Anterior cingulate cortex (tissue), 58 donors: Measurements from ENCODE around the gene NEURL3.
"Not testable (repeated sequence)": the region's sequence is repeated elsewhere in the genome, so short reads cannot be mapped to it uniquely, and the experiment has no call there.

Source experiments
- DNase-seq, 58 donors: peaks; one replicate each; lab custom pipeline; 2025; lab: John Stamatoyannopoulos, UW

NEURL3 gene

DNA sequence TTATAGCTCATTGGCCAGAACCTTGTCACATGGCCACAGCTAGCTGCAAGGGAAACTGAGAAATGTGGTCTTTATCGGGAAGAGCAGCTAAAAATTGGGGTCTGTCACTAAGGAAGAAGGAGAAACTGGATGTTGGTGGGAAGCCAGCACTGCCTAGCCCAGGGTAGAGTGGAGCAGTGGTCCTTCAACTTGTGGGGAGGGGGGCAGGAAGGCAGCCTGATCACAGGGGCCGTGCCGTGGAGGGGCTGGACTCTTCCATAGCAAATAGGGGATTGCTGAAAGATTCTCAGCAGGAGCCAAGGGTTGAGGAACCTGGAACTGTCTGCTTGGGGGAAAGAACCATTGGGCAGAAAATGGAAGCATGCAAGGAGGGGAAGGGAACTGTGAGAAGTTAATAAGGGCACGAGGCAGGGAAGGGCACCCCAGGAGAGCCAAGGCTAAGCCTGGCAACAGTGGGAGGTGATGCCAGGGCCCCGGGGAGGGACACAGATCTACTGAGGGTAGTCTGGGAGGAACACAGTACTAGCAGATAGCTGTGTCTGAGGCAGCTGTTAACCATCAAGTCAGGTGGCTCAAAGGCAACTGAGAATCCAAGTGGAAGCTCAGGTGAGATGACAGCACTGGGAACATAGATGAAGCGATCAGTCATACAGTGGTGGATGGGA, 5.9 kb upstream of the NEURL3 start:
- DNase-seq: no peak

DNA sequence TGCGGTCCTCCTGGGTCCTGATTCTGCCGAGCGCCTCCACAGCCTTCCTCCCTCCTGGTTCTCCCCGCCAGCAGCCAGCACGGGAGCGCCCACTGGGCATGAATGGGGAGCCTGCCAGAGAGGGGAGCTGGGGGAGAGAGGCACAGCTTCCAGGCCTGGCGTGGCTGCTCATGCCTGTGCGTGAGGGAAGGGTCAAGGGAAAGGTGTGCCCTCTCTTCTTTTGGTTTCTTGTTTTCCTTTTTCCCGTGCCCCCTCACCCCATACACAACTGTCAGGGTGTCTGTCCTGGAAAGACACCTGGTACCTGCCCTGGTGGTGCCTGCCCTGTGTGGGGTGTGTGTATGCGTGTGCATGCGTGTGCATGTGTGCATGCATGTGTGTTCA, 4.7 kb upstream of the NEURL3 start:
- DNase-seq: no peak

DNA sequence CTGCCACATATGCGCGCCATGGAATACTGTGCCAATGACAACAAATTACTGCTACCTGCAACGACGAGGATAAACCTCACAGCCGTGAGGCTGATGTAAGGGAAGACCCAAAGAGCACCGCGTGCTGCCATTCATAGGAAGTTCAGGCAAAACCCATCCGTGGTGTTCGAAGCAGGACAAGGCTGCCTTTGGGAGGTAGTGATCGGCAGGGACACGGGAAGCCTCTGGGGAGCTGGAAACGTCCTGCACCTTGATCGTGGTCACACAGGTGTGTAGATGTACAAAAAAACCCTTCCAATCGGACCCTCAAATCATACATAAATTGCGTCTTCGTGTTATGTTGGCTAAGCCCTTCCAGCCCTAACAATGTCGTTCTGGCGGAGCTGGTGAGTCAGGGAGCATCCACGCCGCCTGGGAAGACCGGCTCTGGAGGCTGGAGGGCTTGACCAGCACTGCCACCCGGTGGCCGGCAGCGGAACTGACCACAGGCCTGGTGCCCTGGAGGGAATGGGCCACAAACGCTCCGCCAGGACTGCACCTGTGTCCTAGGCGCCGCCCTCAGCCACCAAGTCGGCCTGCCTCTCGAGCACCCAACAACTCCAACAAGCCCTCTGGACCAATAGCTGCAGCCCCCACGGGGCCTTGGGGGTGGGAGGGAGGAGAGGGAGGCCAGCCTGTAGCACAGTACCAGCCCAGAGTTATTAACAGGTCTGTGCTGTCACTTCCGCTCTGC, 4.1 kb upstream of the NEURL3 start:
- peak in 56 of 58 donors; percentile 33 to 89 (median 72) for DNase-seq

DNA sequence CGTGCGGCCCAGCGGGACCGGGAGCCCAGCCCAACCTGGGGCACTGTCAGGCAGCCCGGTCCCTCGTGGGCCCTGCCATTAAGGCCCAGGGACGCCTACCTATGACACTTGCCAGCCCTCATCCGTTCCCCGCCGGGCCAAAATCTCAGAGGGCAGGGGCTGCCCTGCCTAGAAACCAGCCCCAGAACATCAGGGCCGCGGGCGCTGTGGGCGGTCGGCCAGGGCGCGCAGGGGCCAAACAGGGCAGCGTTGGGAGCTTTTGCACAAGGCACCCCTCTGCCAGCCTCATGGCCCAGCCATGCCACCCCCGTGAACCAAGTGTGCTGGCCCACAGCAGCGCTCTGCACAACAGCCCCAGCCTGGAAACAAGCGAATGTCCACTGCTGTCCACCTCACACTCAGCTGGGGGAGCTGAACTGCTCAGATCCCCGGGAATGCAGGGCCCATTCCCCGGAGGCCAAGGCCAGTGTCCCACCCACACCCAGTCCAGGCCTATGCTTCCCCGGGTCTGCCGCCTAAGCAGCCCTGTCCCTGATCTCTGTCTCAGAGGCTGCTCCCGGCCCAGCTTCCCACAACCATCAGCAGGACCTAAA, 3.5 kb upstream of the NEURL3 start:
- DNase-seq: no peak

DNA sequence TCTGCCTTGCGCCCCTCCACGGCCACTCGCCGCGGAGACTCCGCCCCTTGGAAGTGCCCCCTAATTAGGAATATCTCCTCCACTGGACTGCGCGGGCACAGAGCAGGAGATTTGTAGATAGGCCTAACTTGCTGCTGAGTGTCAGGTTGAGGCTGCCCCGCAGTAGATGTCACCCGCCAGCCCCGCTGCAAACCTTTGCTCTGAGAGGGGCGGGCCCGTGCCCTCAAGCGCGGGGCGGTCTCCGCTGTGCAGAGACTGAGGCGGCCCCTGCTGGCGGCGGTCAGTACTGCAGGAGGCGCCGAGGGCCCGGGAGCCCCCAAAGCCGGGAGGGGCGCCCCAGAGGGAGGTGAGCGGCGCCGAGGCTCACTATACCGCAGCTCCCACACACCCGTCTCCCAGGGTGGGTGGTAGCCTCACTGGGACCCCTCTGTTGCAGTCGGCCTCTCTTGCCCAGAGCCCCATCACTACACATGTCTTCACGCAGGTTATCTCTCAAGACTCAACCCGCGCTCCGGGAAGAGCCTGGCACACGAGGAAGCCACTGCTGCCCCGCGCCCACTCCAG, 2.9 kb upstream of the NEURL3 start:
- DNase-seq: peak in 46 of 58 donors; percentile 8 to 78 (median 44)

DNA sequence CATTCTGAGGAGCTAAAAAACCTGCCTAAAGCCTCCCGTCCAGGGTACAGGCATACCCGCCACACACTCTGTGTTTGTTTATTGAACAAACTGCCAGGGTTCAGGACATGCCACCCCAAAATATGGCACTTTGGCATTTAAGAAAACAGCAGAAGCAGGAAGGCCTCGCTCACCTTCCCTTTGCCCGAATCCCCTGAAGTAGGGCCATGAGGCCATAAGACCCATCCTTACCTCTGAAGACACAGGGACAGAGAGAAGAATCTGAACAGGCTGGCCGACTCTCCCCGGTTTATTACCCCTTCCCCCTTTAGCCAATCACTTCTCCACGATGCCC, 1.7 kb upstream of the NEURL3 start:
- DNase-seq: no peak

DNA sequence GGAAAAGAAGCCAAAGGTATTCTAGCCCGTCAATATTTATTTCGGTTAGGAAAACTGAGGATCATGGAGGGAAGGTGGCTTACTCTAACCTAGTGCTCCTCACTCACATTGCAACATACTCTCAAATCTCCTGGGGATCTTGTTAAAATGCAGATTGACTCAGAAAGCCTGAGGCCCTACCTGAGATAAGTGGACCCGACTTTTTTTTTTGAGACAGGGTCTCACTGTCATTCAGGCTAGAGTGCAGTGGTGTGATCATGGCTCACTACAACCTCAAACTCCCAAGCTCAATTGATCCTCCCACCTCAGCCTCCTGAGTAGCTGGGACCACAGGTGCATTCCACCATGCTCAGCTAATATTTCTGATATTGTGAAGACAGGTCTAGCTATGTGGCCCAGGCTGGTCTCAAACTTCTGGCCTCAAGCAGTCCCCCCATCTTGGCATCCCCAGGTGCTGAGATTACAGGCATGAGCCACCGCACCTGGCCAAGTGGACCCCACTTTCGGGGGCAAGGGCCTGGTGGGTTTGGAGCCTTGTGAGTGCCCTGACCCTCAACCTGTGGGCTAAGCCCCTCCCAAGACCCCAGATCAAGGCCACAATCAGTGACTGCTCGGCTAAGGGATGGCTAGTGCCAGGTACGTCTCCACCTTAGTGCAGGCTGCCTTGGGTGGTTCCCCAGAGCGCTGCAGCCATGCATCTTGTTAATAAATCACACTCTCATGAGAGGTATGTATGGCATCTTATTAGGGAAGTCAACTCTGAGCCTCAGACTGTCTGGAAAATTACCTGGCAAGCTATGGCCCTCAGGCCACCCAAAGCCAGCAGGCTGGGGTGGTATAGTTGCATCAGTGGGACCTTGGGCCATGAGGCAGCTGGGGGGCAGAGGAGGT, 1.1 kb upstream of the NEURL3 start:
- DNase-seq: no peak

DNA sequence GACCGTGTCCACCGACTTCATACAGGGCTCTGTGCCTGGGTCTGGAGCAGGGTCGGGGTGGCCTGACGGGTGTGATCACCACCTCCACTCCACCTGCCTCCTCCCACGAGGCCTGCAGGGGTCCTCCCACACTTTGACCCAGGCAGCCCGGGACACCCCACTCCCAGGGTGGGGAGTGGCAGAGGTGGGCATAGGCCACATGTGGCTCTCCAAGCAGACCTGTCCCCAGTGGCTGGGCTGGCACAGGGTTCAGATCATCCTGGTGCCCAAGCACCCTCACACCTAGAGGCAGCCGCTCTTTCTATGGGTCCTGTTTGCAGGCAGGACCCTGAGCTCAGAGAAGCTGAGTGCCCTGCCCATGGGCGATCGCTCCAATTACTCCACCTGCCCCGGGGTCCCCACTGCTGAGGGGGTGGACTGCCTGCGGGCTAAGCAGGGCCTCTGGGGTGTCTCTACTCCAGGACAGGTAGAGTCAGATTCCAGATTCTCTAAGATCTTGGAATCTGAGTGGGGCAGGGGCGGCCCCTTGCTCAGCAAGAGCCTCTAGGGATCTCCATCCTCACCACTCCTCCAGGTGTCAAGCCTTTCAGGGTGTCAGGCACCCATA, 1.4 kb downstream of the NEURL3 start:
- DNase-seq: no peak

DNA sequence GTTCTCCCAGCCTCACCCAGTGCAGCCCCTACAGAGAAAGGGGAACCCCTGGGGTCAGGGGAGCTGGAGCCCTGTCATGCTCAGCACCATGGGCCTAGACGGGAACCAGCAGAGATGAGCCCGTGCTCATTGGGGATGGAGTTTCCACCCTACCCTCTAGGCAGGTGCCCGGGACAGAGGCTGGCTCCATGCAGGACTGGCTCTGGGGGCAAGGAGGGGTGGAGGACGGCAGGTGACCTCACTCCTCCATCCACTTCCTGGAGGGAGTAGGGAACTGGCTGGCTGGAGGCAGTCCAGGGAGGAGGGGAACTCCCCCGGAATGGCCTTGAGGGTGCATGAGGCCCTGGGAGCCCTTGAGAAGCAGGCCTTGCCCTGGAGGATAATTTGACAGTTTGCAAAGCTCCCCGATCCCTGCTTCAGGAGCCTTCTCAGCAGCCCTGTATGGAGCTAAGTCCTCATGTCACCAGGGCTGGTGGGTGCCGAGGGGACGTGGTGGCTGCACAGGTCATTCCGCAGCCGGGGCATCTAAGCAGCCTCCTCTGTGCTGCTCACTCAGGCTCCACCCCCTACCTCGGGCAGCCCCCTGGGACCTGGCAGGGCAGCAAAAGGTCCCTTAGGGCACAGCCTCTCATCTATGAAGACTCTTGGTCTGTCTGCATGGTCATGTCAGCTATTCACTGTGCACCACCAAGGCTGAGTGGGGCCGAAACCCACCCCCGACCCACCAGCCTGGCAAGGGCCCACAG, 2.1 kb downstream of the NEURL3 start:
- no peak for DNase-seq

DNA sequence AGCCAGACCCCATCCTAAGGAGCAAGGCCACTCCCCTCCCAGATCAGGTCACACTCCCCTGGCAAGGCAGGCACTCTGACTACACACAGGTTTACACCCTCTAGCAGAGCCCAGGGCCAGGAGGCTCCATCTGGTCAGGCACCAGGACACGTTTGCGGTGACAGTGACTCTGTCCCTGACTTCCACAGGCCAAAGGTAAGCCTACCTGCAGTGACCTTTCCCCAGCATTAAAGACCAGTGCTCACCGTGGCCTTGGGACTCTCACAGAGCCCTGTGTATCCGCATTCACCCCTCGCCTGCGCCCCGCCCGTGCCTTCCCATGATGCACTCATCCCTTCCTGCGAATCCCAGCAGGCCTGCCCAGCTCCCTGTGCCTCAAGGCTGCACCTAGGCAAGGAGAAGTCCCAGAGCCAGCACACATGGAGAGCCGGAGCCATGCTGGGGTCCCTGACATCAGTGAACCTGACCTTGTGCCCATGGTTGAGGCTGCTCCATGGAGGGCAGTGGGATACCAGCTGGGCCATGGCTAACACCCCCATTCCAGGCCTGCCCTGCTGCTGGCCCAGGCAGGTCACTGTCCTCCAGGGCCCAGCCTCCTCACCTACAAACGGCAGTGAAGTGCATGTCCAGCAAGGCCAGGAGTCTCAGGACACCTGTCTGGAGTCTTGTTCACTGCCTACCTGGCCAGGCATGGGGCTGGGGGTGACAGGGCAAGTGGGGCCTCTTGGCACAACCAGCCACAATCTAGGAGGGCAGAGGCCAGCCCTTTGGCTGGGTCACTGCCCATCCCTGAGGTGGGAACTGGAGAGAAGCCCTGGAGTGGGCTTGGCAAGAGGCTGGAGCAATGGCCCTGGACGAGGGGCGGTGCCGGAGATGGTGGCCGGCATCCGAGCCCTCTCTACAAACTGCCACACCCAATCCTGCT, 3.0 kb downstream of the NEURL3 start:
- no peak for DNase-seq

DNA sequence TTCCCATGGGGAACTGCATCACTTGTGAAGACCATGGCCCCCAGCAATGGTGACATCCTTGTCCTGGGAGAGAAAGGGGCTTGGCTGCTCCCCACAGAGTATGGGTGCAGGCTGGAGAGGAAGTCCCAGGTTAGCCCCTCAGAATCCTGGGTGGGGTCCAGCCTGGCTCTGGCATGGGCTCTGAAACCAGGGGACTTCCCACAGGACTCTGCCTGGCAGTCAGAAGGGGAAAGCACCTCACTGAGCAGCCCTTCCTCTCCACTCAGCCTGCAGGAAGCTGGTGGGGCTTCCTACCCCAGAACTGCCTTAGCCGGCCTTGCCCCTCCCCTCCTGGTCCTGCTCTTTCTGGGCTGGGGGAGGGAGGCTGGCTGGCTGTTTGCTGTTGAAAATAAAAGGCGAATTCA, 3.7 kb downstream of the NEURL3 start:
- DNase-seq: no peak

DNA sequence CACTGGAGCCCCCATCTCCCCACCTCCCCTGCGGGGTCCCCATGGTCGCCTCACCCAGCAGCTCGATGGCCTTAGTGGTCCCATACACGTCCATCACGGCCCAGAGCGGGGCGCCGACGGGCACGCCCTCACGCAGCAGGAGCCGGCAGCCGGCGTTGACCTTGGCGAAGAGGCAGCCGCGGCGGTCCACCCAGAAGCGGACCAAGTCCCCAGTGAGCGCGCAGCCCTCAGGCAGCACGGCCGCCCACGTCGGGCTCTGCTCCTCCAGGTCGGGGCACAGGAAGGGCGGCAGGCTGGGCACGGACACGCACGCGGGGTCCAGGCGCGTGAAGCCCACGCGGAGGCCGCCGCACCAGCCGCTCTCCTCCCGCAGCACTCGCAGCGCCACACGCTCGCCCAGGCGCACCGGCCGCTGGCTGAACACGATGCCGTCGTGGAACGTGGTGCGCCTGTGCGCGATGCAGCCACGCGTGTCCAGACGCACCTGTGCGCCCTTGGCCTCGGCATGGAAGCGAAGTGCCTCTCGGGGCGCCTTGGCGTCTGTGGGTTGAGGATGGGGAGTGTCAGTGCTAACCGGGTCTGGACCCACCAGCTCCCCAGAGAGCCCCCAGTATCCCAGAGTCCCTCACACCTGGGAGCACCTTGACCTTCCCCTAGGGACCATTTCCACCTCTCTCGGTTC, 4.6 kb downstream of the NEURL3 start:
- no peak for DNase-seq

DNA sequence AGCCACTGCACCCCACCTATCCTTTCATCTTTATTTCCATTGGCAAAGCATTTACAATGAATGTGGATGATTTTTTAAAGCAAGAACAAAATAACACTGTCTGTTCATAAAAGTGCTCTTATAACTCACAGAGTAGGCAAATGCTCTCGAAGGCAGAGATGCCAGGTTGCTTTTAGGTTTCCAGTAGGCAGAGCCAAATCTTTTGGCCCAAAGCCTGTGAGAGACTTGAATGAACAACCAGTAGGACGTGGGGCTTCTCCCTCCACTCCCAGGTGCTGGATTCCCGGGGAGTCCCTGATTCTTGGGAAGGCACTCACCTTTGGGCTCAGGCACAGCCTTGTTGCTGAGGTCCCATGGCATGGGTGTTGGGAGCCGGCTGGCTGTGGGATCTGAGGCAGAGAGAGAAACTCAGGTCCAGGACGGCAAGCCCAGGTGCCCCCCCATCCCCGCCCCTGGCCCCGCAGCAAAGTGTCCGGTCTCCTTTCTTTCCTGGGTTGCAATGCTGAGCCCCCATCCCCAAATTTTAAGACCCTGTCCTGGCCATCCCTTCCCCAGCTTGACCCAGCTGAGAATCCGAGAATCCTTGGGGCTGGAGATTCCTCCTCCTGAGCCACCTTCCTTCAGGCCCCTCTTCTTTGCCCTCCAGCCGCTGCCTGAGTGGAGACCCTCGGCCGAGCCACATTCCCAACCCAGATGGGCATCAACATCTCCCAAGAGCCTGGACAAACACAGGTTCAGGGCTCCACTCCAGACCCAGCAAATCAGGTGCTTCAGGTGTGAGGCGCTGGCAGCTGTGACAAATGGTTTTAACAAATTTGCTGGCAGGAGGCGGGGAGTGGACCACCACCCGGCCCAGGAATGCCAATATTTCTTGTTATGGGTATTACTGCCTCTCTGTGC, 5.8 kb downstream of the NEURL3 start:
- no peak for DNase-seq

DNA sequence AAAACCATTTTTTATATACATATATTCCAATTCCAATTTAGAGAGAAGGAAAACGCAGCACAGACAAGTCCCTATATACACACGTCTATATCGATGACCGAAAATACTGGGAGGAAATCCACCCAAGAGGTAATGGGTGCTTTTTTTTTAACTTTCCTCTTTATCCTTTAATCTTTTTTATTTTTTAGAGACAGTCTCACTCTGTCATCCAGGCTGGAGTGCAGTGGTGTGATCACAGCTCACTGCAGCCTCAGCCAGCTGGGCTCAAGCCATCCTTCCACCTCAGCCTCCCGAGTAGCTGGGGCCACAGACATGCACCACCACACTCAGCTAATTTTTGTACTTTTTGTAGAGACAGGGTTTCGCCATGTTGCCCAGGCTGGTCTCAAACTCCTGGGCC, 6.5 kb downstream of the NEURL3 start:
- not testable (repeated sequence) for DNase-seq

DNA sequence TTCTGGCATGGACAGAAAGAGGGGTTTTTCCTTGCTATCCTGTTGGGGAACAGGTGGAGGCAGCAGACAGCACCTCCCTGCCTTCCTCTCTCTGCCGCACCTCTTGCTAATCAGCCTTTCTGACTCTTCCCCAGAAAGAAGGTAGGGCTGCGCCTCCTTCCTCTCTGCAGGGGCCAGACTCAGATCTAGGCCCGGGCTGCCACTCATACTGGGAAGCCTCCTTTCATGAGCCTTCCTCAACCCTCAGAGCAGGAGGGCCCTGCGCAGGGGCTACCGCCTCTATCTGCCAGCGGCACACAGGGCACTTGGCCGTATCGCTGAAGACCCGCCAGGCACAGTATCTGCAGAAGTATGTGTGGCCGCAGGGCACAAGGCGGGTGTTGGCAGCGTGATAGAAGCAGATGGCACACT, 7.1 kb downstream of the NEURL3 start:
- no peak for DNase-seq

DNA sequence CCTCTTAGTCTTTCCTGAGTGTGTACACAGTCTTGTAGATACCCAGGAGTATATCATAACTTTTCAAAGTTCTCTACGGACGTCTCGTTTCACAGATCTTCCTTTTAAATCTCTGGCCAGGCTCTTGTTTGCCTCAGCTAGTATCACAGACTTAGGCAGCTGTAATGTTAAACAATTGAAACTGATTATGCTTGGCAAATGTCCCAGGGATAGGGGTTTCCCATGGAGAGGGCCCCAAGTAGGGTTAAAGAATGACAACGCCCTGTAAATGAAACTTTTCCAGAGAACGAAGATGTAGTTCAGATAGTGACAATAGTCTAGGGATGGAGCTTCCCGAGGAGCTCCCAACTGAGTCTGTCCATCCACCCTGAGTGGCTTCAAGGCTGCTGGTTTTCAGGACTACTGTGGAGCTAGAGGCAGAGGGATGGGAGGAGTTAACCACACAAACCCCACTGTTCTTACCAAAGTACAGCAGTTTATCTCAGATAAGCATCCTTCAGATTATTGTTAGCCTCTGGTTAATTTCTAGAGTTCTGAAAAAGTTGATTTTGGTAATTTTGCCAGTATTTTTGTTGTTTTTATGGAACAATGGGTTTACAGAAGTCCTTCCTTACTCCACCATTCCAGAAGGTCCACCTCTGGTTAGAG, 9.1 kb downstream of the NEURL3 start:
- no peak for DNase-seq
